K562 (cell line): ENCODE data around the gene HOXB3. TPM values are rescaled to one million over a fixed set of nuclear protein-coding genes. Genes with fewer than 3 reads are reported as not detected.
A peak's percentile ranks its signal among the peaks of the same experiment; 100 is the strongest.

Source experiments
- CBX8 ChIP-seq: fragments of 200-600 bp; sonication (generic); IDR thresholded peaks from 2 replicates; pipeline ENCODE4 v1.6.1; 2012; ENCODE audit warnings: borderline replicate concordance, mixed run types, low read depth, mild to moderate bottlenecking, moderate library complexity, mixed read lengths, low read length, control low read depth, inconsistent platforms; ENCODE audit not compliant: poor library complexity, severe bottlenecking; ENCODE audit errors: extremely low read depth
- CC2D1A ChIP-seq: fragments of 450-650 bp; IDR thresholded peaks from 2 replicates; pipeline ENCODE4 v1.6.1; 2017; ENCODE audit warnings: mild to moderate bottlenecking
- E2F8 ChIP-seq: fragments of 450-650 bp; IDR thresholded peaks from 2 replicates; pipeline ENCODE4 v1.7.1; 2018; ENCODE audit warnings: mild to moderate bottlenecking, low read depth; ENCODE audit not compliant: partially characterized antibody
- HEY1 ChIP-seq: fragments of 250-450 bp; sonication (Bioruptor Pico); IDR thresholded peaks from 2 replicates; pipeline ENCODE4 v1.5.0; 2020; ENCODE audit warnings: mild to moderate bottlenecking, moderate library complexity, borderline replicate concordance
- KDM1A ChIP-seq, 2 experiments: fragments of 450-650 bp; IDR thresholded peaks; 2 replicates each; pipeline ENCODE4 v1.6.1; 2016; ENCODE audit warnings: mild to moderate bottlenecking in 2 of 2
- KDM2B ChIP-seq: fragments of 250-450 bp; sonication (Bioruptor Pico); IDR thresholded peaks from 2 replicates; pipeline ENCODE4 v1.8.0; 2021; ENCODE audit warnings: mild to moderate bottlenecking, moderate library complexity
- OTX1 ChIP-seq: fragments of 450-650 bp; formaldehyde crosslinking; IDR thresholded peaks from 2 replicates; pipeline ENCODE4 v1.4.0; 2022; ENCODE audit warnings: mild to moderate bottlenecking
- PHF21A ChIP-seq: fragments of 450-650 bp; IDR thresholded peaks from 2 replicates; pipeline ENCODE4 v1.6.1; 2017; ENCODE audit warnings: low read depth, borderline replicate concordance
- POLR2G ChIP-seq: fragments of 200-400 bp; formaldehyde crosslinking; IDR thresholded peaks from 2 replicates; pipeline ENCODE4 v1.6.1; 2017; ENCODE audit warnings: low read depth, mild to moderate bottlenecking, antibody characterized with exemption, low read length, moderate library complexity
- PRDM10 ChIP-seq: fragments of 450-650 bp; IDR thresholded peaks from 2 replicates; pipeline ENCODE4 v1.6.1; 2018; ENCODE audit not compliant: partially characterized antibody
- SMAD2 ChIP-seq: fragments of 150-350 bp; IDR thresholded peaks from 2 replicates; pipeline ENCODE4 v1.6.1; 2014; ENCODE audit warnings: low read depth, mild to moderate bottlenecking, low read length
- SMARCA5 ChIP-seq: fragments of 450-650 bp; IDR thresholded peaks from 2 replicates; pipeline ENCODE4 v1.6.1; 2016
- THAP12 ChIP-seq: fragments of 250-450 bp; sonication (Bioruptor Pico); IDR thresholded peaks from 2 replicates; pipeline ENCODE4 v1.9.0; 2021; ENCODE audit warnings: mild to moderate bottlenecking, inconsistent platforms
- U2AF2 ChIP-seq: fragments of 200-400 bp; formaldehyde crosslinking; optimal IDR thresholded peaks from 2 replicates; pipeline ENCODE3; 2017; ENCODE audit warnings: low read depth, mild to moderate bottlenecking, low read length
- WHSC1 ChIP-seq: IDR thresholded peaks from one replicate; pipeline ENCODE4 v1.6.1; 2012; ENCODE audit warnings: low read length, control low read depth, inconsistent platforms
- ZNF445 ChIP-seq: fragments of 250-450 bp; sonication (Bioruptor Pico); IDR thresholded peaks from 2 replicates; pipeline ENCODE4 v1.4.0; 2020; ENCODE audit warnings: low read depth, mild to moderate bottlenecking, moderate library complexity
- ZNF589 ChIP-seq: fragments of 200-800 bp; sonication (Bioruptor generic); IDR thresholded peaks from 2 replicates; pipeline ENCODE4 v1.6.1; 2016; ENCODE audit warnings: low read depth, missing genetic modification characterization, missing compliant biosample characterization
- ZNF695 ChIP-seq: fragments of 450-650 bp; formaldehyde crosslinking; IDR thresholded peaks from 2 replicates; pipeline ENCODE4 v1.4.0; 2020; ENCODE audit warnings: mild to moderate bottlenecking, moderate library complexity
- ZNF699 ChIP-seq: fragments of 250-450 bp; sonication (Bioruptor Pico); IDR thresholded peaks from 2 replicates; pipeline ENCODE4 v1.8.0; 2021; ENCODE audit warnings: mild to moderate bottlenecking, moderate library complexity; ENCODE audit not compliant: insufficient replicate concordance
- polyA plus RNA-seq, 8 experiments: library from polyadenylated mRNA; depleted of rRNA in 4 of 8; stranded (reverse) in 5 of 8; unstranded in 3 of 8; fragments of >200 nt; fragmentation: Nextera tagmentation in 2 of 8; fragmentation: Illumina TruSeq in 1 of 8; extraction: Ambion mirVana in 2 of 8; extraction: Trizol in 1 of 8; gene quantifications; 2 replicates each; pipeline versions ENCODE4 v1.2.1 to v1.2.3, GENCODE V29; 2011 to 2014; ENCODE audit warnings: inconsistent platforms in 1 of 8, missing spikeins in 1 of 8
- total RNA-seq, 7 experiments: library from RNA; depleted of rRNA in 6 of 7; stranded (reverse); fragments of >200 nt in 6 of 7; fragmentation: Illumina TruSeq in 2 of 7; extraction: Trizol in 2 of 7; gene quantifications; 2 replicates each; pipeline versions ENCODE4 v1.2.1 to v1.2.3, GENCODE V29; 2011 to 2021; ENCODE audit warnings: low replicate concordance in 1 of 7

Gene HOXB3
- total and polyA plus RNA-seq, 9 of the 15 experiments (the other 6 are each of a cell fraction or from before 2014, with no cell fraction given), result 2.4 to 41.3 (median 20.2) TPM

- TF ChIP-seq KDM1A (IDR thresholded peaks at IDR 0.05), result peak; percentile 68 to 82
- TF ChIP-seq THAP12, result no peak
- peak; percentile 87 for TF ChIP-seq PRDM10
- TF ChIP-seq POLR2G, result no peak
- 0 out of 2 replicates have a peak, but pooled peaks have one; percentile 13 for TF ChIP-seq OTX1 (CRISPR knock-in tag)
- TF ChIP-seq U2AF2, result no peak
- TF ChIP-seq ZNF589 (CRISPR knock-in tag), result peak; percentile 63
- no peak for TF ChIP-seq WHSC1
- peak; percentile 35; the same call in 1 of the 2 replicates for TF ChIP-seq HEY1 (CRISPR knock-in tag)
- TF ChIP-seq PHF21A, result peak; percentile 91; the same call in 1 of the 2 replicates
- no peak for TF ChIP-seq ZNF695
- TF ChIP-seq SMAD2, result no peak
- TF ChIP-seq SMARCA5, result no peak
- TF ChIP-seq KDM2B, result no peak
- no peak for TF ChIP-seq CC2D1A
- TF ChIP-seq ZNF445 (CRISPR knock-in tag), result no peak
- no peak for TF ChIP-seq E2F8
- TF ChIP-seq CBX8, result no peak
- TF ChIP-seq ZNF699 (CRISPR knock-in tag), result no peak
Observed at GRCh38 chr17:48546924-48547807, 42.9 kb downstream of the HOXB3 start (continued).
